AG04450 (cell line): Measurements from ENCODE around the gene NUCKS1. TPM values are rescaled to one million over a fixed set of nuclear protein-coding genes. Genes with fewer than 3 reads are reported as not detected.

ENCODE experiments used
- CTCF ChIA-PET: fragments of 300-600, 350-600 bp; formaldehyde crosslinking; extraction: SDS; loops from one replicate; lab custom pipeline; 2022; ENCODE audit warnings: antibody characterized with exemption, inconsistent platforms; lab: Charles Lee
- POLR2A ChIA-PET: fragments of 350-600 bp; formaldehyde crosslinking; extraction: SDS; loops from one replicate; lab custom pipeline; 2021; ENCODE audit warnings: antibody characterized with exemption, inconsistent platforms; lab: Yijun Ruan, JAX
- DNase-seq: peaks from one replicate; pipeline ENCODE4 v3.0.0-alpha.2; 2011; ENCODE audit warnings: low read depth, low spot score
- H3K27ac ChIP-seq: one replicate; pipeline ENCODE4 v1.5.1; 2012; ENCODE audit warnings: low read depth, low read length, control low read depth
- H3K27me3 ChIP-seq: one replicate; pipeline ENCODE4 v1.6.0; 2012; ENCODE audit warnings: low read length; ENCODE audit not compliant: control insufficient read depth, insufficient read depth
- H3K4me3 ChIP-seq: 2 replicates; pipeline ENCODE4 v1.5.1; 2011; ENCODE audit warnings: mild to moderate bottlenecking, low read depth, low read length, control low read depth
- H3K9me3 ChIP-seq: 2 replicates; pipeline ENCODE4 v1.5.1; 2012; ENCODE audit warnings: low read length; ENCODE audit not compliant: control insufficient read depth, insufficient read depth
- polyA plus RNA-seq: library from polyadenylated mRNA; depleted of rRNA; stranded (reverse); fragments of >200 nt; gene quantifications from 2 replicates; pipeline ENCODE4 v1.2.3, GENCODE V29; 2011
- TF ChIP-seq, protein P1 (sequence below): IDR thresholded peaks from 2 replicates; pipeline ENCODE4 v1.5.1; 2011; ENCODE audit warnings: low read depth, low read length, control low read depth, inconsistent platforms

Gene NUCKS1
- polyA plus RNA-seq, 1 experiment = 105 TPM

DNA sequence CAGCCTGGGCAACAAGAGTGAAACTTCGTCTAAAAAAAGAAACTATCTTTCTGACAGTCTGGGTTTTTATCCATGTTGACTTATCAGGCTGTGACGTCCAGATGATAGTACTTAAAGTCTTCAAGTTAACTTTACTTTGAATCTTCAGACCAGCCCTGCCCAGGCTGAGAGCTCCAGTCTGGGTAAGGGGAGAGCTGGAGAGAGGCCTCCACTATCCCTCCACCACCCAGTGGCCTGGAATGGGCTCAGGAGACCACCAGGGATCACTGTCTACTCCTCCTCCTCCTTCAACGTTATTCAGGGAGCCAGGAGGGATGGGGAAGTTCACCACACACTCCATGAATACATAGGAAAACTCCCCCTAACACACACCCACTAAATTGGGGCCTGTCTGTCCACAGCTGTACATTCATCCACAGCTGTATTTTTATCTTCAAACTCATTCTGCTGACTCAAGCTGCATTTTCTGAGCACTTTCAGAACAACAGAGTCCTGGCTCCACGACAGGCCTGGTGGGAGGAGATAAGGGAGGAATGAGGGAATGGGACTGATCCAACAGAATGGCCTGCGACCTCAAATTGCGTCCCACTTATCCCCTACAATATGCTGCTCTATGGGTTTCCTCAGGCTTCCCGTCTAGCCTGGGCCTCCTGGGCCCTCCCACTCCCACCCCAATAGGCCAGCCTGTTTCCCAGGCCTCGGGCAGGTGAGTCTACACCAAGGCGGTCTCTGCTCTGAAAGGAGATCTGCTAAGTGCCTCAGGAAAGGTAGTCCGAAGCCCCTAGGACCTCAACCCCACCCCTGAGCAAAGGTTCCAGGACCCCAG lies 71.5 kb downstream of the NUCKS1 start:
- Histone ChIP-seq H3K27me3 (peaks cover 4% of the 10 kb centered on the region), H3K27ac (no peak overlapping the region), H3K4me3 (peak overlapping the region; percentile 68; the same call in 1 of the 2 replicates), H3K9me3 (no peaks in the 10 kb centered on the region)
- CTCF ChIA-PET = interaction anchor here (1.0 to 5.2 kb wide), 4 partner anchors 19 to 299 kb away, joined by 3 to 66 read pairs (median 24); no protein-coding TSS in a partner anchor
- no peak for DNase-seq
- TF ChIP-seq, protein P1, sequence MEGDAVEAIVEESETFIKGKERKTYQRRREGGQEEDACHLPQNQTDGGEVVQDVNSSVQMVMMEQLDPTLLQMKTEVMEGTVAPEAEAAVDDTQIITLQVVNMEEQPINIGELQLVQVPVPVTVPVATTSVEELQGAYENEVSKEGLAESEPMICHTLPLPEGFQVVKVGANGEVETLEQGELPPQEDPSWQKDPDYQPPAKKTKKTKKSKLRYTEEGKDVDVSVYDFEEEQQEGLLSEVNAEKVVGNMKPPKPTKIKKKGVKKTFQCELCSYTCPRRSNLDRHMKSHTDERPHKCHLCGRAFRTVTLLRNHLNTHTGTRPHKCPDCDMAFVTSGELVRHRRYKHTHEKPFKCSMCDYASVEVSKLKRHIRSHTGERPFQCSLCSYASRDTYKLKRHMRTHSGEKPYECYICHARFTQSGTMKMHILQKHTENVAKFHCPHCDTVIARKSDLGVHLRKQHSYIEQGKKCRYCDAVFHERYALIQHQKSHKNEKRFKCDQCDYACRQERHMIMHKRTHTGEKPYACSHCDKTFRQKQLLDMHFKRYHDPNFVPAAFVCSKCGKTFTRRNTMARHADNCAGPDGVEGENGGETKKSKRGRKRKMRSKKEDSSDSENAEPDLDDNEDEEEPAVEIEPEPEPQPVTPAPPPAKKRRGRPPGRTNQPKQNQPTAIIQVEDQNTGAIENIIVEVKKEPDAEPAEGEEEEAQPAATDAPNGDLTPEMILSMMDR = no peak
- POLR2A ChIA-PET = interaction anchor here (0.7 kb wide), 1 partner anchor 80 kb away, joined by 4 read pairs; no protein-coding TSS in a partner anchor

DNA sequence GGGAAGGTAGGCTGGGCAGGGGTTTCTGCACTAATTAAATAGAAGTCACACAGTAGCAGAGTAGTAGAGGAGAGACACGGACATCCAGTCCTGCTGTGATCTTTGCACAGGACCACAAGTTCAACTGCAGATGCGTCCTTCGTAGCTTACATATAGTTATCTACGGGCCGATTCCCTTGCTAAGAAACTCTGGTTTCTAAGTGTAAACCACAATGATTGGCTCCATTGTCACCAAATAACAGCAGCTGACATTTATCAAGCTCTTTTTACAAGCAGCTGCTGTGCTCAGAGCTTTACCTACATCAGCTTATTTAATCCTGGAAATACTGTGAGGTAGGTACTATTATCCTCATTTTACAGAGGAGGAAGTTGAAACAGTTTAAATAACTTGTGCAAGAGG lies 72.8 kb downstream of the NUCKS1 start:
- TF ChIP-seq, protein P1 = no peak
- peaks cover 4% of the 10 kb centered on the region for H3K27me3 ChIP-seq
- CTCF ChIA-PET = interaction anchor here (0.9 to 5.2 kb wide), 5 partner anchors 17 to 88 kb away, joined by 3 to 66 read pairs (median 4); no protein-coding TSS in a partner anchor
- H3K27ac ChIP-seq = no peak overlapping the region
- POLR2A ChIA-PET = no interaction called here
- DNase-seq = no peak
- H3K9me3 ChIP-seq = no peaks in the 10 kb centered on the region
- no peak overlapping the region for H3K4me3 ChIP-seq

DNA sequence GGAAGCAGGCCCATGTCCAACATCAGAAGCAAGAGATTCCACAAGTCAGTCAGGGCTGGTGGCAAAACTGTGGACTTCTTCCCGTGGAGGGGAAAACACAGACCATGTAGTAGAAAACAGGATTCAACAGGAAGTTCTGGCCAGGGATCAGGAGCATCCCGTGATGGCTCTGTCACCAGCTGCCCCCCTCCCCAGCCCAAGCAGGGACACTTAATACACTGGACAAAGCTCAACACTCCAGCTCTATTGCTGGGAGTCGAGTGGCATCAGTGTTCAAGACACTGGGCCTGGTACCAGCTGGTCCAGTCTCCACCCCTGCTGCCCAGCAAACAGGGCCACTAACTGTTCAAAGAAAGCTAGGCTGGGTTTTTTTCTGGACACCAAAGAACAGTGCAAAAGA lies 73.4 kb downstream of the NUCKS1 start:
- POLR2A ChIA-PET = no interaction called here
- CTCF ChIA-PET = interaction anchor here (0.9 to 5.2 kb wide), 5 partner anchors 17 to 88 kb away, joined by 3 to 66 read pairs (median 4); no protein-coding TSS in a partner anchor

DNA sequence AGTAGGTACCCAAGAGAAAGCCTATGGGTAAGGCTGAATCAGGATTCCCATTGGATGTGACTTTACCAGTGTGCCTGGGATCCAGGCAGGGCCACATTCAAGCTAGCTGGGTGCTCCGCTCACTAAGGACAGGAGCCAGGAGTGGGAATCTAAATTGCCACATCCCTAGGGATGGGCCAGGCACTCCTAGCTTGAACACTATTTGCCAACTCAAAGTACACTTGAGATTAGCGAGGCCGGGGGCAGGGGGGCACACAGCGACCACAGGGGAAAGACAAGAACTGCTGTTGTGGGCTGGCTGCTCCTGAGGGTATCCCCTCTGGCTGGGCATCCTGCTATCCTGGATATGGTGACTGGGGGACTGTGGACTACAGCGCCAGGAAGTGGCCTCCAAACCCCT lies 74.0 kb downstream of the NUCKS1 start:
- POLR2A ChIA-PET = no interaction called here
- DNase-seq = no peak
- Histone ChIP-seq H3K27ac (no peak overlapping the region), H3K4me3 (no peak overlapping the region), H3K9me3 (no peaks in the 10 kb centered on the region), H3K27me3 (no peaks in the 10 kb centered on the region)
- TF ChIP-seq, protein P1 = no peak
- CTCF ChIA-PET = interaction anchor here (2.1 to 5.2 kb wide), 3 partner anchors 16 to 36 kb away, joined by 11 to 66 read pairs (median 46); no protein-coding TSS in a partner anchor

More for the DNA sequence above, 73.4 kb downstream of the NUCKS1 start:
- H3K9me3 ChIP-seq = no peaks in the 10 kb centered on the region
- no peak overlapping the region for H3K4me3 ChIP-seq
- peaks cover 4% of the 10 kb centered on the region for H3K27me3 ChIP-seq
- no peak for DNase-seq
- TF ChIP-seq, protein P1 = no peak
- no peak overlapping the region for H3K27ac ChIP-seq

DNA sequence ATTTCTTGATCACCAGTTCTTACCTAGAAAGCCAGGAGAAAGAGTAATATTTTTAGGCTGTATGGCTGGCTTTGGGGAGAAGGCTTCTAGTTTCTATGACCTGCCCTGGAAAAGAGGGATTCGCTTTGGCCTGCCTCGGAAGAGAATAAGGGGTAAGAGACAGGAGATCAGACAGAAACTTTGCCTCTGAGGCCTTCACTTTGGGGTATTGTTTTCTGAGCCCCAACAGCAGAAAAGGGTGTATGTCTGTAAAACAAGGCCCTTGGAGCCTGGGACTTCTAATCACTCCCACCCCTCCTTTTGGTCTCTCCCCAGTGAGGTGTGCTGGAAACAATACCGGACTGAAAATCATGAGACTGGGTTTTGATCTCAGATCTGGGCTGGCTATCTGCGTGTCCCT lies 74.7 kb downstream of the NUCKS1 start:
- TF ChIP-seq, protein P1 = no peak
- Histone ChIP-seq H3K9me3 (no peaks in the 10 kb centered on the region), H3K4me3 (no peak overlapping the region), H3K27ac (no peak overlapping the region), H3K27me3 (no peaks in the 10 kb centered on the region)
- ChIA-PET CTCF (interaction anchor here (2.1 kb wide), 1 partner anchor 16 kb away, joined by 11 read pairs; no protein-coding TSS in a partner anchor), POLR2A (no interaction called here)
- no peak for DNase-seq
